GM23338 (cell line): ENCODE measurements around the gene HEYL.

ENCODE experiments used
- CREB1 ChIP-seq: fragments of 250-450 bp; sonication (Bioruptor Pico); IDR thresholded peaks from 2 replicates; pipeline ENCODE4 v1.5.0; 2020; ENCODE audit warnings: low read depth, mild to moderate bottlenecking, moderate library complexity
- ETS1 ChIP-seq: IDR thresholded peaks from 2 replicates; pipeline ENCODE4 v1.6.1; 2016; ENCODE audit warnings: antibody characterized with exemption
- EZH2 ChIP-seq: fragments of 200-600 bp; sonication (generic); IDR thresholded peaks from one replicate; pipeline ENCODE4 v1.8.0; 2017; ENCODE audit warnings: antibody characterized with exemption, mild to moderate bottlenecking, low read depth; ENCODE audit not compliant: unreplicated experiment
- EZH2phosphoT487 ChIP-seq: fragments of 200-600 bp; sonication (generic); IDR thresholded peaks from one replicate; pipeline ENCODE4 v1.8.1; 2018; ENCODE audit warnings: antibody characterized with exemption; ENCODE audit not compliant: unreplicated experiment
- POLR2AphosphoS5 ChIP-seq: IDR thresholded peaks from 2 replicates; pipeline ENCODE4 v1.6.1; 2016; ENCODE audit warnings: antibody characterized with exemption, low read depth
- TF ChIP-seq, protein P1 (sequence below), 2 experiments: fragments of 200-600 bp in 1 of 2; sonication (generic) in 1 of 2; conservative IDR thresholded peaks; 2 replicates each; pipeline versions ENCODE4 v1.5.1 to v1.6.1; 2016 to 2017; ENCODE audit warnings: antibody characterized with exemption in 2 of 2, low read depth in 2 of 2, mild to moderate bottlenecking in 2 of 2, moderate library complexity in 1 of 2
- TF ChIP-seq, protein P2 (sequence below): IDR thresholded peaks from one replicate; pipeline ENCODE4 v1.6.1; 2018; ENCODE audit warnings: antibody characterized with exemption; ENCODE audit not compliant: unreplicated experiment

- TF ChIP-seq, protein P1, sequence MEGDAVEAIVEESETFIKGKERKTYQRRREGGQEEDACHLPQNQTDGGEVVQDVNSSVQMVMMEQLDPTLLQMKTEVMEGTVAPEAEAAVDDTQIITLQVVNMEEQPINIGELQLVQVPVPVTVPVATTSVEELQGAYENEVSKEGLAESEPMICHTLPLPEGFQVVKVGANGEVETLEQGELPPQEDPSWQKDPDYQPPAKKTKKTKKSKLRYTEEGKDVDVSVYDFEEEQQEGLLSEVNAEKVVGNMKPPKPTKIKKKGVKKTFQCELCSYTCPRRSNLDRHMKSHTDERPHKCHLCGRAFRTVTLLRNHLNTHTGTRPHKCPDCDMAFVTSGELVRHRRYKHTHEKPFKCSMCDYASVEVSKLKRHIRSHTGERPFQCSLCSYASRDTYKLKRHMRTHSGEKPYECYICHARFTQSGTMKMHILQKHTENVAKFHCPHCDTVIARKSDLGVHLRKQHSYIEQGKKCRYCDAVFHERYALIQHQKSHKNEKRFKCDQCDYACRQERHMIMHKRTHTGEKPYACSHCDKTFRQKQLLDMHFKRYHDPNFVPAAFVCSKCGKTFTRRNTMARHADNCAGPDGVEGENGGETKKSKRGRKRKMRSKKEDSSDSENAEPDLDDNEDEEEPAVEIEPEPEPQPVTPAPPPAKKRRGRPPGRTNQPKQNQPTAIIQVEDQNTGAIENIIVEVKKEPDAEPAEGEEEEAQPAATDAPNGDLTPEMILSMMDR (conservative IDR thresholded peaks at IDR 0.05; ENCODE audit: low read depth in 2 of 2): no peak
- TF ChIP-seq EZH2 (no peak), EZH2phosphoT487 (no peak), CREB1 (CRISPR knock-in tag) (no peak), ETS1 (no peak), POLR2AphosphoS5 (no peak)
- TF ChIP-seq, protein P2, sequence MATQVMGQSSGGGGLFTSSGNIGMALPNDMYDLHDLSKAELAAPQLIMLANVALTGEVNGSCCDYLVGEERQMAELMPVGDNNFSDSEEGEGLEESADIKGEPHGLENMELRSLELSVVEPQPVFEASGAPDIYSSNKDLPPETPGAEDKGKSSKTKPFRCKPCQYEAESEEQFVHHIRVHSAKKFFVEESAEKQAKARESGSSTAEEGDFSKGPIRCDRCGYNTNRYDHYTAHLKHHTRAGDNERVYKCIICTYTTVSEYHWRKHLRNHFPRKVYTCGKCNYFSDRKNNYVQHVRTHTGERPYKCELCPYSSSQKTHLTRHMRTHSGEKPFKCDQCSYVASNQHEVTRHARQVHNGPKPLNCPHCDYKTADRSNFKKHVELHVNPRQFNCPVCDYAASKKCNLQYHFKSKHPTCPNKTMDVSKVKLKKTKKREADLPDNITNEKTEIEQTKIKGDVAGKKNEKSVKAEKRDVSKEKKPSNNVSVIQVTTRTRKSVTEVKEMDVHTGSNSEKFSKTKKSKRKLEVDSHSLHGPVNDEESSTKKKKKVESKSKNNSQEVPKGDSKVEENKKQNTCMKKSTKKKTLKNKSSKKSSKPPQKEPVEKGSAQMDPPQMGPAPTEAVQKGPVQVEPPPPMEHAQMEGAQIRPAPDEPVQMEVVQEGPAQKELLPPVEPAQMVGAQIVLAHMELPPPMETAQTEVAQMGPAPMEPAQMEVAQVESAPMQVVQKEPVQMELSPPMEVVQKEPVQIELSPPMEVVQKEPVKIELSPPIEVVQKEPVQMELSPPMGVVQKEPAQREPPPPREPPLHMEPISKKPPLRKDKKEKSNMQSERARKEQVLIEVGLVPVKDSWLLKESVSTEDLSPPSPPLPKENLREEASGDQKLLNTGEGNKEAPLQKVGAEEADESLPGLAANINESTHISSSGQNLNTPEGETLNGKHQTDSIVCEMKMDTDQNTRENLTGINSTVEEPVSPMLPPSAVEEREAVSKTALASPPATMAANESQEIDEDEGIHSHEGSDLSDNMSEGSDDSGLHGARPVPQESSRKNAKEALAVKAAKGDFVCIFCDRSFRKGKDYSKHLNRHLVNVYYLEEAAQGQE: no peak
Observed at GRCh38 chr1:39687243-39687642, 47.8 kb upstream of the HEYL start.
